Putamen (tissue), 1 donor: ENCODE data around the gene PMEPA1.

Experiments
- DNase-seq: peaks from one replicate; pipeline ENCODE4 v3.0.0-alpha.2; 2016; ENCODE audit warnings: low spot score

Gene PMEPA1

GRCh38 chr20:57621421-57622200 lies 88.2 kb downstream of the PMEPA1 start:
- no peak for DNase-seq

- DNase-seq = no peak
These were observed 88.8 kb downstream of the PMEPA1 start for GRCh38 chr20:57620999-57621398.

- DNase-seq = no peak
These were observed 89.4 kb downstream of the PMEPA1 start, which contains the start of gene ZBP1 for GRCh38 chr20:57620274-57620990. Gene ZBP1 (minus strand): TSS chr20:57620426. CDS start chr20:57620295, 131 bp downstream.

GRCh38 chr20:57619051-57619831 lies 90.6 kb downstream of the PMEPA1 start:
- no peak for DNase-seq

- no peak for DNase-seq
These were observed 91.1 kb downstream of the PMEPA1 start for GRCh38 chr20:57618764-57619050.

GRCh38 chr20:57618091-57618763 lies 91.6 kb downstream of the PMEPA1 start:
- no peak for DNase-seq

- no peak for DNase-seq
These were observed 92.6 kb downstream of the PMEPA1 start for GRCh38 chr20:57617079-57617795.

GRCh38 chr20:57616143-57616951 lies 93.5 kb downstream of the PMEPA1 start:
- no peak for DNase-seq

GRCh38 chr20:57615445-57615811 lies 94.4 kb downstream of the PMEPA1 start:
- no peak for DNase-seq

- no peak for DNase-seq
These were observed 95.0 kb downstream of the PMEPA1 start for GRCh38 chr20:57614490-57615444.

- DNase-seq = no peak
These were observed 96.3 kb downstream of the PMEPA1 start for GRCh38 chr20:57613481-57613921.

- DNase-seq = no peak
These were observed 96.9 kb downstream of the PMEPA1 start for GRCh38 chr20:57612916-57613315.

GRCh38 chr20:57612436-57612835 lies 97.4 kb downstream of the PMEPA1 start:
- no peak for DNase-seq

- peak; percentile 24 for DNase-seq
These were observed 98.1 kb downstream of the PMEPA1 start for GRCh38 chr20:57611586-57612311.

- DNase-seq = no peak
These were observed 99.4 kb downstream of the PMEPA1 start for GRCh38 chr20:57610261-57610952.

- no peak for DNase-seq
These were observed 100.0 kb downstream of the PMEPA1 start for GRCh38 chr20:57609842-57610167.

GRCh38 chr20:57609086-57609841 lies 100.6 kb downstream of the PMEPA1 start:
- DNase-seq = no peak

- no peak for DNase-seq
These were observed 101.3 kb downstream of the PMEPA1 start for GRCh38 chr20:57608516-57608915.
